T-helper 1 cell treated with Interleukin-12 subunit alpha and Interleukin-12 subunit beta and Interleukin-4 antibody, amounts not matched to agents 30 ng/mL and 1 ng/mL, for 36 hours (primary cell): ENCODE data around the gene SPIRE1. TPM values are rescaled to one million over a fixed set of nuclear protein-coding genes. Genes with fewer than 3 reads are reported as not detected.
"Not testable (repeated sequence)": the region's sequence is repeated elsewhere in the genome, so short reads cannot be mapped to it uniquely, and the experiment has no call there.

ENCODE experiments used
- intact Hi-C: fragments of 100-400 bp; cut with micrococcal nuclease; formaldehyde crosslinking; loops from one replicate; pipeline ENCODE4 v1.15.1; 2024
- total RNA-seq: library from RNA; stranded (reverse); gene quantifications from 2 replicates; pipeline ENCODE4 v1.2.3, GENCODE V29; 2022

The SPIRE1 gene
- total RNA-seq, 1 donor from 2014 or later = 4.7 TPM

DNA sequence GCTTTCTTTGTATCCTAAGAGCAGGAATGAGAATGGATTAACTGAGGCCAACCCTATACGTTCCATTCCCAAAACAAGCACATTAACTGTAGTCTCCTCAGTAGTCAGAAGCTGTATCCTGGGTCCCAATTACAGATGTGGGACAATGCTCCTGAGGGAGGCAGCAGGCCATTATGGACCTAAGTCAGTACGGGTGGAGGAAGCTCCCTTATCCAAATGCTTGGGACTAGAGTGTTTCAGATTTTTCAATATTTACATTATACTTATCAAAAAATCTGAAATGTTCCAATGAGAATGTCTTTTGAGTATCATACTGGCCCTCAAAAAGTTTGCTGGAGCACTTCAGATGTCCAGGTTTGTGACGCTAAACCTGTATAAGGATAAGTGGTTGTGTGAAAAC, 160.1 kb downstream of the SPIRE1 start:
- intact Hi-C loops = no loop called here

DNA sequence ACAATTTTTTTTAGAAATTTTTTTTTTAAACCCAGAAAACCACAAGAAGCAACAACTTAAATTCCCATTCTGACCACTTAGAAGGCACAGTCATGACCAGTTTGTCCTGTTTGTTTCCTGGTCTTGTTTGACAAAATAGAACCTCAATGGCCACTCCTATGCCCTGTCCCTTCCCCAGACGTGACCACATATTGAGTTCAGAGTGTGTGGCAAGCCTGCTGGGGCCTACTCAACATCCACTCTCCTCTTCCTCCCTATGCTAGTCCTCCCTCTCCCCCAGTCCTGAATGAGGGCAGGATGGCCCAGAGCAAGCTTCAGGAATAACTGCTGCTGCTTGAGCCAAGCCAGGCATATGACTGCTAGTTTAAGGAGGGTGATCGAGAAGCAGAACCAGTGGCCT, 160.6 kb downstream of the SPIRE1 start:
- intact Hi-C loops = no loop called here

DNA sequence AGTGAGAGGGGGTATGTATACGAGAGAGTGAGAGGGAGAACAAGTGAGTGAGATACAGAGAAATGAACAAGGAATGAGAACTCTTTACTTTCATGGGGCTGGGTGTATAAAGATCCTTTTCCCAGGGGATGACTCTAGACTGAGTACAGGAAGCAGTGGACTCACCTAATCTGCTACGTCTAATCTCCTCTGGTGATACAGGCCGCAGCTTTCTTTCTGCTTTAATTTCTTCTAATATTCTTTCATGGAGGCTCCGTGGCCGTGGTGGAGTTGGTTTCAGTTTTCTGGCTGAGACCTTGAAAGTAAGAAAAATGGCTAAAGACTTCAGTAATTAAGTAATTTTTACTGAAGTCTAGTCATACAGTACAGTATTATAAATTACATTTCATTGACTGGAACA, 165.0 kb downstream of the SPIRE1 start:
- intact Hi-C loops = no loop called here

DNA sequence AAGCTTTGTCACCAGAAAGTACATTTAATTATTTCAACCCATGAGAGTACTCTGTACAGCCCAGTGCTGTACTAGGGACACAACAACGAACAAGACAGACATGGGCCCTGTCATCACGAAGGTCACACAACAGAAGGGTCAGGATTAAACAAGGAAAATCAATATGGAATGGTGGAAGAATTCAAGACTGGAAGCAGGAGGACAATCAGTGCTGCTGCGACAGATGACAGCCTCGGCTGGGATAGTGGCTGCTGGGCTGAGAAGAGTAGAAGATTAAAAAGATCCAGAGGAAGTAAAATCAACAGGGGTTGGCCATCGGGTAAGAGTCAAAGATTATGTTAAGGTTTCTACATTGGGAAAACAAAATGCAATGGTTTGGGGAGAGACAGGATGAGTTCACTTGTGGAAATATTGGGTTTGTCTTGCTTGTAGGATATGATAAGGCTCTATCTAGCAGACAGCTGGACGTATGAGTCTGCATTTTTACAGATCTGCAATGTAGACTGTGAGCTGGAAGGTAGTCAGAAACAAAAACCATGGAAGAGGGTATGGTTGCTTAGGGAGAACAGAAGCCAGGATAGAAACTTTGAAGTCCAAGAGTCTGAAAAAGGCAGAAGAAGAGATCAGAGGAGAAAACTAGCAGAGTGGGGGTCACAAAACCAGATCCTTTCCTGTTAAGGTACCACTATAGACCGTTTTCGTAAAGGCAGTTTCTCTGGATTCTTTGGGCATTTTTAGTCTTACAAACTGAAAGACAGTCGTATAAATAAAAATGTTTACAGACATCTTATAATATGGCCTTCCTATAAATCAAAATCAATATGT, 166.1 kb downstream of the SPIRE1 start:
- intact Hi-C loops = no loop called here

DNA sequence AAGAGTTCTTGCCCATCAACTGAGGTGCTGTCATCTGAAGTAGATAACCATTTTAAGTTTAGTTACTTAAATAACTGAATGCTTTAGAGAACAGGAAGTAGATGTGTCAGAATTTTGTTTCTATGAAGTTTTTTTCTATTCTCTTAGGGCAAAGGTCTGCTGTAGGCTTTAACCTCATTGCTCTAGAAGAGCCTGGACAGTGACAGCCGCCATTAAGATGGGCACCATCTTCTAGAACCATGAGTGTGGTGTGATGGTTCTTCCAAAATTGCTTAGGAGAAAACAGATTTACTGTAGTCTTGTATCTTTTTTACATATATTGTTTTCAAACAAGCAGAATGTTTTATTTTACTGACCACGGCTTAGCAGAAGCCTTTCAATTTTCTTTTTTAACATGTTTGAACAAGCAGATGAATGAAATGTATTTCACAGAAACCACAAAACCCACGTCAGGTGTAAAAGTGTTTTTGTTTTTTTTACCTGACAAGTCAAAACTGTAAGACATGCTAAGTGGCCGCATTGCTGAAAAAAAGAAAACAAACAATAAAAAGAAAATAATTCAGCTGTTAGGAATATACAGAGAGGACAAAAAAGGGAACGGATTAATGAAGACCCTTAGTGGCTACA, 172.3 kb downstream of the SPIRE1 start:
- intact Hi-C loops = no loop called here

DNA sequence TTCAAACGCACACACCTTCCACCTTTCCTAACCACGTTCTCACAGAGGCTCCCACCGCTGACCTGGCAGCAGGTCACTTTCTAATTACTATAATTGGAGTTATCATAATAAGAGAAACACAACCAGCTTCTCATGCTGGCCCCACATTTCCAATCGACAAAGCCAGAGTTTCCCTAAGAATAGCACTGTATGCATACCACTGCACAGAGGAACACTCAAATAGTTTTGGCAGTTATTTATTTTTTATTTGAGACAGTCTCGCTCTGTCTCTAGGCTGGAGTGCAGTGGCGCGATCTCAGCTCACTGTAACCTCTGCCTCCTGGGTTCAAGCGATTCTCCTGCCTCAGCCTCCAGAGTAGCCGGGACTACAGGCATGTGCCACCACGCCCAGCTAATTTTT, 176.0 kb downstream of the SPIRE1 start:
- intact Hi-C loops = not testable (repeated sequence)

DNA sequence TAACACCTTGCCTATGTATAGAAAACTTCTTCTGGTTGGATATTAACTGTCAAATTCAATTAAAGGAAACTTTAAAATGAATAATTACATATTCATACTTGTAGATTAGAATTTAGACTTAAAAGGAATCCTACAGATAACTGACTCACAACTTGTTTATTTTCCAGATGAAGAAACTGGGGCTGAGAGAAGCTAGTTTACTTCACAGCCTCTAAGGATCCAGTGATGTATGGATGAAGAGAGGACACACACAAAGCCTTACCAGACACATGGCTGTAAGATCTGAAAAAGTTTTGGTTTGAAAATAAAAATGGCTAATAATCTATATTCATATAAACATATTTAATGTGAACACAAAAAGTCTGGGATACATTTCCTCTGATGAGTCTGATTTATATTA, 177.9 kb downstream of the SPIRE1 start:
- intact Hi-C loops = no loop called here

DNA sequence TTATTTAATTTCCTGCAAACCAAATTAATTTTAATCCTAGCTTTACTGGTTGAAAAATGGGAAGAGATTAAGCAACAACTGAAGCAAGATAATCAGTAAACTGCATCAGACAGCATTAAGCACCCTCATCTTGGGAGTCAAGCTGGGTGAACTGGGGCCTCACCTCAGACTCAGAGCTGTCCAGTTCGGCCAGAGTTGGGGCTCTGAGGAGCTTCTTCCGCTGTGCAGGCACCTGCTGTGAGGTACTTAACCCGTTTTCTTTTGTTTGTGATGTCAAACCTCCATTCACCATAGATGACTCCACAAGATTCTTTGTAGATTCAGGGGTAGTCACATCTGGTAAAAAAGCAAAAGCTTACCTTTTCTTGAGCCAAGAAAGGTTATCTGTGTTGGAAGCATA, 178.4 kb downstream of the SPIRE1 start:
- intact Hi-C loops = no loop called here

DNA sequence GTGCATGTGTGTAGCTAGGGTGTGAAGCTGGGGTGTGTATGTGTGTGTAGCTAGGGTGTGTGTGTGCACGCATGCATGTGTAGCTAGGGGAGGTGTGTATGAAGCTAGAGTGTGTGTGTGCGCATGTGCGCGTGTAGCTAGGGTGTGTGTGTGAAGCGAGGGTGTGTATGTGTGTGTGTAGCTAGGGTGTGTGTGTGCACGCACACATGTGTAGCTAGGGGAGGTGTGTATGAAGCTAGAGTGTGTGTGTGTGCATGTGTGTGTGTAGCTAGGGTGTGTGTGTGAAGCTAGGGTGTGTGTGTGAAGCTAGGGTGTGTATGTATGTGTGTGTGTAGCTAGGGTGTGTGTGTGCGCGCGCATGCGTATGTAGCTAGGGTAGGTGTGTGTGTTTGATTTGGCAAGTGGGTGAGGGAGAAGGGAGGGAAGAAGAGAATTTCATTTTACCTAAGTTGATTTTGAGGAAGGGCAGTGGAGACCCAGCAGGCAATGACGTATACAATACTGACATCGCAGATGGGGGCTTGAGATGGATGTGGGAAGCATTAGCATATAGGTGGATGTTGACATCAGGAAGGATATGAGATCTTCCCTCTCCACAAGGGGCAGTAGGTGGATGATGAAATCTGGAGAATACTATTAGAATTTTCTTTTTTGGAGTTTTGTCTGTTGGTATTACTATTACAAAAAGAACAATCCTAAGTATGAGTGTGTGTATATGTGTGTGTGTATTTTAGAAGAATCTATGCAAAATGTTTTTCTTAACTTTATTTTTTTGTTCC, 179.4 kb downstream of the SPIRE1 start:
- intact Hi-C loops = no loop called here

DNA sequence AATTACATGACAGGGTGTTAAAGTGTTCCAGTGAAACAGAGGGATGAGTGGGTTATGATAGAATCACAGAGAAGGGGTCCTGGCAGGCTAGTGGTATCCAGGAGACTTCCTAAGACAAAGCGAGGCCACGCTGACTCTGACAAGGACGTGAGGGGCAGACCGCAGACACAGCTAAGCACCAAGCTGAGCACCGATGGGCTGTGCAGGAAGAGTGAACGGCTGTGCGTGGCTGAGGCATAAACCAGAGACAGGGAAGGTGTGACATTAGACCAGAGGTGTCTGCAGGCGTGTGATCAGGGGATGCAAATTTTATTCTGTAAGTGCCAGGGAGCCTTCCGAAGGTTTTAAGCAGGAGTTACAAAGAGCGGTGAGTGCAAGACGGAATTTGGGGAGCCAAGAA, 180.3 kb downstream of the SPIRE1 start:
- intact Hi-C loops = no loop called here

DNA sequence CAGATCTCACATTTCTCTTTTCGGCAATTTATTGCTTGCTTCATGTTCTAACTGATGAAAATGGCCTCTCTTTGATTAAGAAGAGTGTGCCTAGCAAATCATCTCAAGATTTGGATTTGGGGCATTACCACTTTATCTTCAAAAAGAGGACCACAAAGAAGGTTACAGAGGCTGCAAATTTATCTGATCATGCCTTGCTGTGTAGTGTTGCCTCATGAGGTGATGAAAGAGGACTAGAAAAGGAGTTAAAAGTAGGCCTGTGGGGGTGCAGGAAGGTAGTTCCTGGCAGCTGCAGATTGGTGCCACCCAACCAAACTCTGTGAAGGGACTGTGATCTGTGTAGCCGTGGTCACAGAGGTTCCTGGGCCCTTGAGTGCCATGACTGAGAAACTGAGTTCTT, 181.0 kb downstream of the SPIRE1 start:
- intact Hi-C loops = no loop called here

DNA sequence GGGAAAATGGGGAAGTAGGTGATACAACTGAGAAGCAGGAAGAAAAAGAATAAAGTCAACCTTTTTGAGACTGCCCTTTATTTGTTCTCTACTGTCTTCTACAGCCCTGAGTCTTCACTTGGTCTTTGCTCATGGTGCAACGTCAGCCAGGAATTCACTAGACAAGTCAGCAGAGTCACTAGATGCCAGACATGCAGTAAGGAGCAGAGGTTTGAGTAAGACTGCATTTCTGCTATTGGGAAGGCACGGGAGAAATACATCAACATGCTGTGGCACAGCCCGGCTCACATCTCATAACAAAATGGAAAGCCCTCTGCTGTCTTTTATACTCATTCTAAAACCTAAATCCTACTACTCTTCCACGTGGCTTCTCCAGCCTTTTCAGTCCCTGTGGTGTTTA, 183.0 kb downstream of the SPIRE1 start:
- intact Hi-C loops = no loop called here

DNA sequence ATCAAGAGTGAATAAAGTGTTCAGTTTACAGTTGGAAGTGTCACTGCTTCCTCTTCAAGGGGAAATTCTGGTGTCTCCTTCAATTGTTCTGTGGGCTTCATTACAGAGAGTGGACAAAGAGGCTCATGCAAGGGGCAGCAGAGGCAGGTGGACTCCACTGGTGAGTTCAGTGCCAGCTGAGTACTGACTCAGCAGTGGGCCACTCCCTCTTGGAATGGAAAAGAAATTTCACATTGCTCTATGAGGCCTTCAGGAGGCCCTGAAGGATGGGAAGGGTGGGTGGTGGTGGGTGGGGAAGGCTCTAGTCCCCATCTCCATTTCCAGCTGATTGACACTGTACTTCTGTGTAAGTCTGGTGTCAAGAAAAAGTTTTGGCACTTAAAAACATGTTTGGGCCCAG, 183.8 kb downstream of the SPIRE1 start:
- intact Hi-C loops = no loop called here

DNA sequence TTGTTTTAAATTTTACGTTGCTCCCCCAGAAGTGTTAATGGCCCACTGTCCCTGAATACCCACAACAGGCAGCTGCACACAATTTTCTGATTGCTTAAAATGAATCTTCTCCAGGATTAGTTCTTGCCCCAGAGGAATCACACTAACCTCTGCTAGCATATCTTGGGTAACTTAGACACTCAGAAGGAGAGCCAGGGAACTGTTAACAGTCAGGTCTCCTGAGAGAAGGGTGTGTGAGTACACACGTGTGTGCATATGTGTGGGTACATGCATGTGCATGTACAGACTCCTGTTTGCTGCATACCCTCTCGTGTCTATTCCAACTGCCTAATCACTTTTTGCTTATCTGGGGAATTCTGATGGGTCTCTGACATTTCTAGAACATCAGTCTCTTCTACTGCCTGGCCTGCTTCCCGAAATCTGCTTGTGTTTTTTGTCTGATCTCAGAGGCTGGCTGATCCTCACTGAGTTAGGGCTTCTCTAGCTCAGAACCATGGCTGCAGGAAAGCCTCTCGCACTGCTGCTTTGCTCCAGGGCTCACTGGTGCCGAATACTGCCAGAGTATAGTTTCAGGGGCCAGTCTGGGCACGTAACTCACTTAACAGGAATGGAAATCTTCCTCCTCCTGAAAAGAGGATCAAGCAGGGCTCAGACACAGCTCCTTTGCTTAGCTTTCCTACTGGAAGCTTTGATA, 187.4 kb downstream of the SPIRE1 start:
- intact Hi-C loops = no loop called here

DNA sequence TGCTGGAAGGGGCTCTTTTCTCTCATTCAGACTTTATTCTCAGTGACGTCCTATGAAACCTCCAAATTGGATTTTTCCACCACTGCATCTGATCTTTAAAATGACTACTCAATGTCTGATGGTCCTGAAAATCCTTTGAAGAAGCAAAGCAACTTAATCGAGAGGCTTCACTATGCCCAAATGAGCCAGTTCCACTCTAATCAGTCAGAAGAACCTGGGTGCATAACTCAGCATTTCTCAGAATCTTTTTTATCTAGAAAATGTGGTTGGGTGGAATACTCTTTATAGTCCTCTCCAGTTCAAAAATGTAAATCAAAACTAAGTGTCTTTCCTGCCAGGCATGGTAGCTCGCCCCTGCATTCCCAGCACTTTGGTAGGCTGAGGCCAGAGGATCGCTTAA, 189.5 kb downstream of the SPIRE1 start:
- intact Hi-C loops = no loop called here

DNA sequence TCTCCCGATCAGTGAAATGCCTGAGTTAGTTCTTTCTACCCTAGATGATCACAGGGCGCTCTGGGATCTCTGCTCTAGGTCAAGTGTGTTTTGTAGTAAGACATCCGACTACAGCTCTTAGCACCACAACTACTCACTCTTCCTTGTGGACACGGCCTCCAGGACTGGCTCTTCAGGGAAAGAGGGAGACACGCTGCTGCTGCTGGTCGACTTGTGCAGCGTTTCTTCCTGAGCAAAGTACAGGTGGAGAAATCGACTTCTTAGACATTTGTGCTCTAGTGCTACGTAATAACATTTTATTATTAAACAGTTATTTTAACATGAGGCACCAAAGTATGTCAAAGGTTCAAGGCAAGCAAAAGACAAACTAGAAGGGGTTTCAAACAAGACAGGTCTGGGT, 193.2 kb downstream of the SPIRE1 start:
- intact Hi-C loops = no loop called here

DNA sequence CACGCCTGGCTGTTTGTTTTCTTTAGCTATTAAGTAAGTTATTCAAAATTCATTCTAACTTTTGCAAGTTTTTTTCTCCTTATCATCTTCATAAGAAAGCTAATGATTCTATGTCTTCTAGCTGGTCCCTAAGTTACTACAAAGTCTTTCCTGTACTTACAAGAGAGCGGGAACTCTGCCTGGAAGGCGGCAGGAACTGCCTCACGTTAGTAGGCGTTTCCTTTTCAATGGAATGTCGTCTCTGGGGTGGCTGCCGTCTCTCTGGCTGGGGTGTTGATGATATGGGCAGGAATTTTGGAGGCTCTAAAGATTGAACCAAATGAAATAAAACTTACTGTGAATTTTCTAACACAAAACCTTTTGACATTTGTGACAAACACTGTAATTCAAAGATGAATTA, 194.7 kb downstream of the SPIRE1 start:
- intact Hi-C loops = no loop called here

DNA sequence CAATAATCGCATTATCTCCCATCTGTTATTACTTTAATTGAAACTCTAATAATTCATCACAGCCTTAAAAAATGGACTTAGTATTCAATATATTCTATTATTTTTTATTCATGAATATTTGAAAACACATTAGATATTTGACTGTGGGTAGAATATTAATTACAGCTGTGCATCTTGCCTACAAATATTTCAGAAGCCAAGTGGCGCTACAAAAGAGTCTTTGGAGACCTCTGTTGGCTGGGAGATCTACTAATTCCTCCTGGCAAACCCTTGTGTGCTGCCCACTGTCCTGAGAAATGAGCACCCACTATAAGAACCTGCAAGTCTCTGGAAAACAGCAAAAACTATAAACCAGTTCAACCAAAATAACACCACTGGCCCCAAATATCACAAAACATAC, 195.7 kb downstream of the SPIRE1 start:
- intact Hi-C loops = no loop called here

DNA sequence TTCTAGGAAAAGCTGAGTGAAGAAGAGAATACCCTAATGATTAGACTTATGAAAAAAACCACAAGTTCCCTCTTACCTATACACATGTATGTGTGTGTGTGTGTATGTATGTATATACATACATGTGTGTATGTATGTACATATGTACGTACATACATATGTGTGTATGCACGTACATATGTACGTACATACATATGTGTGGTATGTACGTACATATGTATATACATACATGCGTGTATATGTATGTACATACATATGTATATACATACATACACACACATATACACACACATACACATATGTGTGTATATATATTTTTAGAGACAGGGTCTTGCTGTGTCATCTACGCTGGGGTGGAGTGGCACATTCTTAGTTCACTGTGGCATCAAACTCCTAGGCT, 196.6 kb downstream of the SPIRE1 start:
- intact Hi-C loops = no loop called here

DNA sequence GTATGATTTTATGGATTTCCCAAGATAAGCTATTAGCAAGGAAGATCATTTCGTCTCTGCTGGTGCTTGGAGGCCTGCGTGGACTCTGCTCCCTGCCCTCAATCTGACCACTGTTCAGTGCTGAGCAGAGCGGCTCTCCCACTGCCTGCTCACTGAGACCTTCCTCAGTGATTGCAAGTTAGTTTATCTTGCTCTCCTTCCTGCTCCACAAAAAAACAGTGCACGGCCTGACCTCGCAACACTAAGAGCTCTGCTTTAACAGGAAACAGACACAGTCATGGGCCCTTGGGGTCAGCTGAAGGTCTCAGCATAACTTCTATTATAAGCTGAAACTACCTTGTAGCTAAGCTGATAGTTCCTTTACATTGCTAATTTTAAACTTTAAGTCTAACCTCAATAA, 197.0 kb downstream of the SPIRE1 start:
- intact Hi-C loops = no loop called here

DNA sequence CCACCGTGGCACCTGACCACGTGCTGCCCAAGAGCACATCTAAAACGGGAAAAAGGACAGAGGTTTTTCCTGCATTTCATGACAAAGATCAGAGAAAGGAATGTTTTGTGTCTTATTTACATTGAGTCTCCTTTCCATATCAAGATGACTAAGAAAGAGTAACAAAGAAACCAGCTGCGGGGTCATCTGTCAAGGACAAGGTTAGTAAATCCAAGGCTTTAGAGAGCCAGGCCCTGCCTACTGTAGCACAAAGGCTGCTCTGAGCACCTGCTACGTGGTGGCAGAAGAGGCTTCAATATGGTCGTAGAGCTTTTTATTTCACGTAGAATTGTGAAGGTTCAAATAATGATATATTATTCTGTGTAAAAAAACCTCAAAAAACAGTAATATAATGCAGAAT, 199.1 kb downstream of the SPIRE1 start:
- intact Hi-C loops = no loop called here

DNA sequence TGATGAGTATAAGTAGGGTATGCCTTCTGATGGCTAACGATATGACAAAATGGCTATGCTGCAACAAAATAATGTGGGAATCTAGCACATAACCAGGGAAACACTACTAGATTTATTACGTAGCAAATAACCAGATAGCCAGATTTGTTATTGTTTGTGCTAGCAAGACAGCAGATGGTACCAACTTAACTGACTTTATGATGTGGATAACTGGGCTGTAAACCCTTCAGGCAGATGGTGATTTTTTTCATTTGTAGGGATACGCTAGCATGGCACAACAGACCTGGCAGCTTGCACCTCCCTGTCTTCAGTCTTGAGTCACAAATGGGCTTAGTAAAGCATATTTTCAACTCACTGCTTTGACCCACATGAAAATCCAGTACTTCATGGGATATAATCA, 201.5 kb downstream of the SPIRE1 start:
- intact Hi-C loops = no loop called here
